Vagina (tissue), 2 donors: Measurements from ENCODE around the gene ARHGAP8.
"Not testable (repeated sequence)": the region's sequence is repeated elsewhere in the genome, so short reads cannot be mapped to it uniquely, and the experiment has no call there.

Experiments
- CTCF ChIP-seq, 3 experiments: fragments of 450-650 bp in 2 of 3; fragments of 200-600 bp in 1 of 3; sonication (generic) in 1 of 3; IDR thresholded peaks; one replicate each; pipeline ENCODE4 v1.5.1; 2017 to 2019; ENCODE audit warnings: antibody characterized with exemption in 3 of 3, mild to moderate bottlenecking in 2 of 3, moderate library complexity in 2 of 3
- POLR2A ChIP-seq, 2 donors: fragments of 450-650 bp; IDR thresholded peaks; one replicate each; pipeline ENCODE4 v1.6.1; 2017; ENCODE audit warnings: antibody characterized with exemption in 2 of 2, mild to moderate bottlenecking in 2 of 2, moderate library complexity in 2 of 2
- POLR2AphosphoS5 ChIP-seq, 2 donors: sonication (generic); formaldehyde crosslinking; IDR thresholded peaks; one replicate each; pipeline ENCODE4 v1.9.0; 2017; ENCODE audit warnings: antibody characterized with exemption in 2 of 2, mild to moderate bottlenecking in 2 of 2, low read depth in 1 of 2; ENCODE audit not compliant: insufficient read depth in 1 of 2

GRCh38 chr22:44747784-44748127 is 4.6 kb upstream of the ARHGAP8 start:
- TF ChIP-seq CTCF (IDR thresholded peaks at IDR 0.05); POLR2A (IDR thresholded peaks at IDR 0.05); POLR2AphosphoS5 (IDR thresholded peaks at IDR 0.05; ENCODE audit: insufficient read depth in 1 of 2, low read depth in 1 of 2): not testable (repeated sequence)
